Mammary epithelial cell (primary cell): ENCODE results near the gene USP24.

ENCODE experiments used
- CTCF ChIP-seq, 2 donors: IDR thresholded peaks in 1 of 2; conservative IDR thresholded peaks in 1 of 2; 2 replicates each; pipeline ENCODE4 v1.5.1; 2011 to 2012; ENCODE audit warnings: inconsistent platforms in 2 of 2, low read length in 2 of 2, mild to moderate bottlenecking in 2 of 2, control low read depth in 1 of 2, low read depth in 1 of 2; ENCODE audit not compliant: insufficient read depth in 1 of 2; ENCODE audit errors: extremely low read depth in 1 of 2
- EZH2 ChIP-seq: IDR thresholded peaks from 2 replicates; pipeline ENCODE4 v1.6.1; 2012; ENCODE audit warnings: low read length, inconsistent platforms, borderline replicate concordance

- TF ChIP-seq CTCF (conservative IDR thresholded peaks at IDR 0.05 in 1 of 2, IDR thresholded peaks at IDR 0.05 in 1 of 2; ENCODE audit: extremely low read depth in 1 of 2, insufficient read depth in 1 of 2, low read depth in 1 of 2, low read length in 2 of 2) (no peak), EZH2 (no peak)
Observed at GRCh38 chr1:55107101-55107500, 108.1 kb downstream of the USP24 start.
